Tibial artery (tissue), 4 donors: ENCODE results near the gene VWA7.

ENCODE experiments used
- DNase-seq, 2 donors: peaks; one replicate each; pipeline ENCODE4 v3.0.0-alpha.2; 2019
- H3K27ac ChIP-seq, 2 donors: fragments of 200-600 bp; sonication (generic) in 1 of 2; 1 replicate in 1 of 2; 2 replicates in 1 of 2; pipeline ENCODE4 v1.5.1; 2018 to 2019; ENCODE audit warnings: mild to moderate bottlenecking in 1 of 2
- H3K27me3 ChIP-seq, 2 donors: fragments of 200-600 bp; sonication (generic) in 1 of 2; one replicate each; pipeline versions ENCODE4 v1.5.1 to v1.6.0; 2016 to 2019
- H3K36me3 ChIP-seq, 3 donors: fragments of 200-600 bp; sonication (generic) in 2 of 3; one replicate each; pipeline ENCODE4 v1.5.1; 2016 to 2019; ENCODE audit warnings: mild to moderate bottlenecking in 2 of 3
- H3K4me1 ChIP-seq, 4 donors: fragments of 200-600 bp; sonication (generic) in 2 of 4; 1 replicate in 3 of 4; 2 replicates in 1 of 4; pipeline ENCODE4 v1.5.1; 2016 to 2019
- H3K4me3 ChIP-seq, 2 donors: fragments of 200-600 bp; sonication (generic) in 1 of 2; 1 replicate in 1 of 2; 2 replicates in 1 of 2; pipeline ENCODE4 v1.5.1; 2018 to 2019; ENCODE audit warnings: mild to moderate bottlenecking in 2 of 2
- H3K9me3 ChIP-seq, 3 donors: fragments of 200-600 bp; sonication (generic) in 1 of 3; one replicate each; pipeline ENCODE4 v1.5.1; 2016 to 2019
- intact Hi-C: fragments of 100-400 bp; cut with DNase I; formaldehyde crosslinking; loops from one replicate; pipeline ENCODE4 v1.15.0; 2023; ENCODE audit warnings: low total_unique reads
- TF ChIP-seq, protein P1 (sequence below), 2 experiments: fragments of 200-600 bp in 1 of 2; fragments of 450-650 bp in 1 of 2; IDR thresholded peaks; one replicate each; pipeline ENCODE4 v1.5.1; 2017 to 2019; ENCODE audit warnings: antibody characterized with exemption in 2 of 2, mild to moderate bottlenecking in 1 of 2, moderate library complexity in 1 of 2

Gene VWA7

DNA sequence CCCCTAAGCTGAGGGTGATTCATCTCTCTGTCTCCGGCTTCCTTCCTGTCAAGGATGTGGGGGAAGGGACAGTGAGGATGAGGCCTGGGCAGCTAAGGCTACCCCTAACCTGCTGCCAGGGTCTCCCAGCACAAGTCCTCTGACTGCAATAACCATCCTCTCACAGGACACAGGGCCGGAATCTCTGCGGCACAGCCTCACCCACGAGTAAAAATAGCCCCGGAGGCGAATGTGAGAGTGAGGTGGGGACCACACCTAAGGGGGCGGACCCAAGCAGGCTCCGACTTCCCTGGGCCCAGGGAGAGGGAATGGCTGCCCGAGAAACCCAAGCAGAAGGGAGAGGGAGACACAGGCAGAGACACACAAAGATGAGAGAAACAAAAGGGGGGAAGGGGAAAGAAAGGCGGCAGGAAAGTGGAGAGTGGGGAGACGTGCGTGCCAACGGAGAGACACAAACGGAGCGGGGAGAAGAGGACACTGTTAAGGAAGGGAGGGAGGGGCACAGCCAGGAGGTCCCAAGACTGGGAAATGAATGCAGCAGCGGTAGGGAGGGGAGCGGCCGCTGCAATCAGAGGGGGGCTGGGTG lies 42.2 kb downstream of the VWA7 start:
- intact Hi-C loops: loop anchor here (5.0 kb wide), 1 partner anchor 33 kb away; the partner anchor contains the start of gene ABHD16A
- H3K9me3 ChIP-seq: no peaks in the 10 kb centered on the region
- H3K27ac ChIP-seq: peak overlapping the region; percentile 86 to 96
- TF ChIP-seq, protein P1, sequence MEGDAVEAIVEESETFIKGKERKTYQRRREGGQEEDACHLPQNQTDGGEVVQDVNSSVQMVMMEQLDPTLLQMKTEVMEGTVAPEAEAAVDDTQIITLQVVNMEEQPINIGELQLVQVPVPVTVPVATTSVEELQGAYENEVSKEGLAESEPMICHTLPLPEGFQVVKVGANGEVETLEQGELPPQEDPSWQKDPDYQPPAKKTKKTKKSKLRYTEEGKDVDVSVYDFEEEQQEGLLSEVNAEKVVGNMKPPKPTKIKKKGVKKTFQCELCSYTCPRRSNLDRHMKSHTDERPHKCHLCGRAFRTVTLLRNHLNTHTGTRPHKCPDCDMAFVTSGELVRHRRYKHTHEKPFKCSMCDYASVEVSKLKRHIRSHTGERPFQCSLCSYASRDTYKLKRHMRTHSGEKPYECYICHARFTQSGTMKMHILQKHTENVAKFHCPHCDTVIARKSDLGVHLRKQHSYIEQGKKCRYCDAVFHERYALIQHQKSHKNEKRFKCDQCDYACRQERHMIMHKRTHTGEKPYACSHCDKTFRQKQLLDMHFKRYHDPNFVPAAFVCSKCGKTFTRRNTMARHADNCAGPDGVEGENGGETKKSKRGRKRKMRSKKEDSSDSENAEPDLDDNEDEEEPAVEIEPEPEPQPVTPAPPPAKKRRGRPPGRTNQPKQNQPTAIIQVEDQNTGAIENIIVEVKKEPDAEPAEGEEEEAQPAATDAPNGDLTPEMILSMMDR (IDR thresholded peaks at IDR 0.05): no peak
- no peaks in the 10 kb centered on the region for H3K27me3 ChIP-seq
- H3K4me1 ChIP-seq: peaks cover 0 to 49% (median 28%) of the 10 kb centered on the region in 4 donors
- DNase-seq: peak; percentile 53 to 78
- peaks cover 37 to 38% (median 38%) of the 10 kb centered on the region in 3 donors for H3K36me3 ChIP-seq
- peak overlapping the region; percentile 64 to 87 for H3K4me3 ChIP-seq

DNA sequence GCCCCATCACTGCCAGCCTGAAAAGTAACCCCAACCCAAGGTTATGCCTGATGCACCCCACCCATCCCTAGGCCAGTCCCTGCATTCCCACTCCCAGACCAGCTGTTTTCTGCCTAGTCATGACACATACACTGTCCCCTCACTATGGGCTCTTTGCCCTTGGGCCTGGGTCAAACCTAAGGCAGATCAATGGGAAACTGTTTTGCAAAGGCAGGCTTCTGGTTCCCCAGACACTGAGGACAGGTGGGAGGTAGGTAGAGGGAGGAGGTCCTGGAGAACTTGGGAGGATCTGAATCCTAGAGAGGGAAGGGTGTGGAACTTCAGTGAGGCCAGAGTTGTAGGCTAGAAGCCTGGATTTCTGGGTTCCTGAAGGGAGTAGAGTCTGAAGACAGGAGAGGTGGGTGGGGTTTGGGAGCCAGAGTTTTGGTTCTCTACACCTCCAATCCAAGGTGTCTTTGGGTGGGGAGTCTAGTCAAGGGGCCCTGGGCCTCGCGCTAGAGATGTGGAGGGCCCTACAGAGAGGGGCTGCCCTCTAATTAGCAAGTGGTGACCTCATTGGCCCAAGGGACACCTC lies 42.8 kb downstream of the VWA7 start:
- TF ChIP-seq, protein P1 (IDR thresholded peaks at IDR 0.05): no peak
- Histone ChIP-seq H3K9me3 (no peaks in the 10 kb centered on the region), H3K27me3 (no peaks in the 10 kb centered on the region), H3K4me3 (peak overlapping the region; percentile 64 to 87), H3K4me1 (peaks cover 0 to 46% (median 27%) of the 10 kb centered on the region in 4 donors), H3K36me3 (peaks cover 37 to 38% (median 38%) of the 10 kb centered on the region in 3 donors), H3K27ac (peak overlapping the region; percentile 86 to 96)
- DNase-seq: no peak
- intact Hi-C loops: no loop called here

DNA sequence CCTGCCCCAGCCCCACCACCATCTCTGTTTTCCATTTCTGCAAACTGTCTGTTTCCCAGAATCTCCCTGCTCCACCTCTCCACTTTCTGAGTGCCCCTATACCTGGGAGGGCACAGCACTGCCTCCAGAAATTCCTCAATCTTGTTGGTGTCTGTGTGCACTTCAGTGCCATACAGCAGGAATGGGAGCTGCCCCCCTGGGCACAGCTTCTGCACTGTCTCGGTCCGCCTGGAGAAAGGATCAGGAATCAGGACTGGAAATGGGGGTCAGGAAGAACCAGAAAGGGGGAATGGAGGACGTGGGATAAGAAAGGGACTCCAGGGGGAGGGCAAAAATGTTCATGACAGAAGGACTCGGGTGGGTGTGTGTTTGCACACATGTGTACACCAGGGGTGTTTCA lies 43.4 kb downstream of the VWA7 start:
- H3K9me3 ChIP-seq: no peaks in the 10 kb centered on the region
- peaks cover 0 to 46% (median 27%) of the 10 kb centered on the region in 4 donors for H3K4me1 ChIP-seq
- peak overlapping the region in 1 of 2 donors; percentile 87 for H3K4me3 ChIP-seq
- H3K27me3 ChIP-seq: no peaks in the 10 kb centered on the region
- DNase-seq: no peak
- intact Hi-C loops: no loop called here
- TF ChIP-seq, protein P1 (IDR thresholded peaks at IDR 0.05): no peak
- H3K36me3 ChIP-seq: peaks cover 37 to 38% (median 38%) of the 10 kb centered on the region in 3 donors
- peak overlapping the region; percentile 86 to 96 for H3K27ac ChIP-seq

DNA sequence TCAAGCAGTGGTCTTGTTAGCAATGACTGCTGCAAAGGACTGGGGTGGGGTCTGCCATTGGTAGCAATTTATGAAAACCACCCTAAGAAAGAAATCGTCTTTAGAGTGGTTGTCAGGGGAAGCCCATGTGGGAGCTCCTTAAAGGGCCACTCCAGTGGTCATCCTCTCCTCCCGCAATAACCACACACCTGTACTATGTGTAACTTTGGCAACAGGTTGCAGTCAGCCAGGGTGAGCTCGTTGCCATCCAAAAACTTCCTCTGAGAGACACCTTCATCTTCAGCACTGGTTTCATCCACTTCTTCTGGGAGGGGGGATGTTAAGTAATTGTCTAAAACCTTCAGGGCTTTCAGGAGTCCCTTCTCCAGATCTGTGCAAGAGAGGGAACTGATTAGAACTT lies 45.1 kb downstream of the VWA7 start:
- peaks cover 0 to 49% (median 40%) of the 10 kb centered on the region in 4 donors for H3K4me1 ChIP-seq
- intact Hi-C loops: no loop called here

DNA sequence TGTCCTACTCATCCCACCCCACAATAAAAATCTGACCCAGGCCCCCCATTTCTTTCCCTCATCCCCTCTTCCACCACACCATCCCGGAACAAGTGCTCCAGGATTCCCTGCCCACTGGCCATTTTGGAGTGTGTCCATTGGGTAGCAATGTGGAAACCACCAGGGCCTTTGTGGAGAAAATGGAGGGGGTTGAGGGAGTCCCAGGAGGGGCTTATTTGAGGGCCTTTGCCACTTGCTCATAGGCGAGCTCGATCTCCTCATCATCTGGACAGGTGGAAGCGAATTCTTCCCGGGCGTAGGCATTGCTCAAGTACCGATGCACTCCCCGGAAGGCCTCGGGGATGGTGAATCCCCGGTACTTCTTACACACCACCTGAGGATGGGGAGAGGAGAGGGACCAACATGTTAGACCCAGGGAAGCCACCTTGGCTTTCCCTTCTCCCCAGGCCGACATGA lies 46.5 kb downstream of the VWA7 start:
- Histone ChIP-seq H3K36me3 (peaks cover 58 to 66% (median 58%) of the 10 kb centered on the region in 3 donors), H3K4me3 (peak overlapping the region; percentile 69 to 78), H3K4me1 (peaks cover 0 to 48% (median 36%) of the 10 kb centered on the region in 4 donors), H3K9me3 (no peaks in the 10 kb centered on the region), H3K27ac (peak overlapping the region; percentile 88 to 94), H3K27me3 (no peaks in the 10 kb centered on the region)
- intact Hi-C loops: no loop called here
- no peak for DNase-seq
- TF ChIP-seq, protein P1 (IDR thresholded peaks at IDR 0.05): no peak

More for the DNA sequence above, 45.1 kb downstream of the VWA7 start:
- Histone ChIP-seq H3K36me3 (peaks cover 44 to 53% (median 45%) of the 10 kb centered on the region in 3 donors), H3K9me3 (no peaks in the 10 kb centered on the region), H3K27me3 (no peaks in the 10 kb centered on the region), H3K27ac (no peak overlapping the region), H3K4me3 (no peak overlapping the region)
- no peak for DNase-seq
- TF ChIP-seq, protein P1 (IDR thresholded peaks at IDR 0.05): no peak
